Skeletal muscle tissue (tissue), 4 donors: ENCODE measurements around the gene USH2A. TPM values are rescaled to one million over a fixed set of nuclear protein-coding genes. Genes with fewer than 3 reads are reported as not detected.
"Not testable (repeated sequence)": the region's sequence is repeated elsewhere in the genome, so short reads cannot be mapped to it uniquely, and the experiment has no call there.

Source experiments
- H3K27ac ChIP-seq: one replicate; pipeline ENCODE4 v1.7.0; 2013; ENCODE audit warnings: mild to moderate bottlenecking, low read depth, low read length, inconsistent platforms
- H3K27me3 ChIP-seq, 3 donors: one replicate each; pipeline ENCODE4 v1.7.0; 2013; ENCODE audit warnings: low read length in 3 of 3; ENCODE audit not compliant: control insufficient read depth in 3 of 3, insufficient read depth in 3 of 3
- H3K36me3 ChIP-seq, 3 donors: one replicate each; pipeline ENCODE4 v1.7.0; 2013; ENCODE audit warnings: low read length in 3 of 3; ENCODE audit not compliant: control insufficient read depth in 3 of 3, insufficient read depth in 3 of 3
- H3K4me1 ChIP-seq, 3 donors: one replicate each; pipeline ENCODE4 v1.7.0; 2013; ENCODE audit warnings: low read length in 3 of 3, mild to moderate bottlenecking in 3 of 3; ENCODE audit not compliant: control insufficient read depth in 3 of 3, insufficient read depth in 3 of 3
- H3K4me3 ChIP-seq, 3 donors: one replicate each; pipeline ENCODE4 v1.7.0; 2013; ENCODE audit warnings: low read length in 3 of 3
- H3K9ac ChIP-seq, 3 donors: one replicate each; pipeline ENCODE4 v1.7.0; 2013; ENCODE audit warnings: low read length in 3 of 3, mild to moderate bottlenecking in 3 of 3, moderate library complexity in 2 of 3, low read depth in 1 of 3
- H3K9me3 ChIP-seq, 3 donors: one replicate each; pipeline ENCODE4 v1.7.0; 2013; ENCODE audit warnings: low read length in 3 of 3; ENCODE audit not compliant: control insufficient read depth in 3 of 3
- total RNA-seq: library from RNA; depleted of rRNA; stranded (reverse); fragments of >200 nt; gene quantifications from one replicate; pipeline ENCODE4 v1.2.3, GENCODE V29; 2014
- donor health status: Osteomylitis.

The USH2A gene
- total RNA-seq, 1 donor from 2014 or later = 0.52 TPM

GRCh38 chr1:216020743-216021345 is 402.4 kb downstream of the USH2A start:
- no peaks in the 10 kb centered on the region for H3K36me3 ChIP-seq
- H3K9me3 ChIP-seq = no peaks in the 10 kb centered on the region
- H3K27me3 ChIP-seq = no peaks in the 10 kb centered on the region
- no peak overlapping the region for H3K4me3 ChIP-seq
- H3K9ac ChIP-seq = no peak overlapping the region
- no peak overlapping the region for H3K27ac ChIP-seq
- H3K4me1 ChIP-seq = no peaks in the 10 kb centered on the region

DNA sequence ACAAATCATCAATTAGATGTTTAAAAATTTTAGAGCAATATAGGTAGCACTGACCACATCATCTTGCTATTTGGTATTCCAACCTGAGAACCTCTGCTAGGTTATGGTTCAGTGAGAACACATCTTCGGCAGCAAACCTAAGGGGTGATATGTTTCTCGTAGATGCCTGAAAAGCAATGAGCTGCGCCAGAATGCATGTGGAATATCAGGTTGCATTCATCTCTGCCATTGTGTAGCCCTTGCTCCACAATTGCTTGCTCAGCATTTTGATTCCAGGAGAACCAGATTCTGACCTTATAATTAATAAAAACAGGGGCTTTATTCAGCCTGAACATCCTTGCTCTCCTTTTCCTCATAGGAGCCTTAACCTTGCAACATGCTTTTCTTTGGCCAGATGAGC is 408.1 kb downstream of the USH2A start:
- Histone ChIP-seq H3K9ac (no peak overlapping the region), H3K9me3 (no peaks in the 10 kb centered on the region), H3K4me1 (no peaks in the 10 kb centered on the region), H3K27me3 (no peaks in the 10 kb centered on the region), H3K27ac (no peak overlapping the region), H3K4me3 (no peak overlapping the region), H3K36me3 (no peaks in the 10 kb centered on the region)

DNA sequence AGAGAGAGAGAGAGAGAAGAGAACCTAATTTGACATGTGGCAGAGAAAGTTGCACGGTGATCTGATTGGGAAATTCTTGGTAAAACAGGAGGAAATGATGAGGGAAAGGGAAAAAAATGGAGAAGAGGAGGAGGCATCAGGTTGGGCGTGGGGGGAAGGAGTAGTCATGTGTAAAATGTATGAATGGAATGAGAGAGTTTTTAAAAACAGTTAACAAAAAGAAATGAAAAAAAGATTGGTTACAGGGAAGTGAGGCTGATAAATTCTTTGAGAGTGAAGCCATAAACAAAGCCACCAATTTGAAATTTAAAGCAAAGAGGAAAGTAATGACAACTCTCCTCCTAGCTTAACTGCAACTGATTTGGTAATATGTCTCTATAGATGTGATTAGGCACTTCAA is 409.2 kb downstream of the USH2A start:
- Histone ChIP-seq H3K36me3 (no peaks in the 10 kb centered on the region), H3K4me1 (no peaks in the 10 kb centered on the region), H3K9ac (no peak overlapping the region), H3K27me3 (no peaks in the 10 kb centered on the region), H3K27ac (no peak overlapping the region), H3K4me3 (no peak overlapping the region), H3K9me3 (no peaks in the 10 kb centered on the region)

- not testable (repeated sequence) for H3K36me3 ChIP-seq, H3K27me3 ChIP-seq, H3K27ac ChIP-seq, H3K4me3 ChIP-seq, H3K9ac ChIP-seq, H3K9me3 ChIP-seq, H3K4me1 ChIP-seq
These were observed 413.8 kb downstream of the USH2A start for GRCh38 chr1:216009456-216009855.

DNA sequence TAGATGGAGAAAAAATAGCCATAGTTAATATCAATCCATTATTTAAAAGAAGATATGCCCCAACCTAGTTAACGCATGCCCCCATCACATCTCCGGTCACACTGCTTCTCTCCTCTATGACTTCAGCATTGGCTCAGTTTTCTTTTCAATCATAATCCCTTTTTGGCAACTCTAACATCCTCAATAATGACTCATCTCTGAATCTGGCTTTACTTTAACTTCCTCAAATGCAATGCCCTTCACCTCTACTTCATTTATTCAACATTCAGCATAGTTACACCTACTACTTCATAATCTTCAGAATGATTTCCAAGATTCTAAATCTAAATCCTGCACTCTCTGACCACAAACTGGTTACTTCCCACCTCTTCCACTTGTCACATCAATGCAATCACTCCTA is 417.3 kb downstream of the USH2A start:
- H3K9me3 ChIP-seq = no peaks in the 10 kb centered on the region
- H3K4me3 ChIP-seq = no peak overlapping the region
- no peaks in the 10 kb centered on the region for H3K4me1 ChIP-seq
- H3K36me3 ChIP-seq = no peaks in the 10 kb centered on the region
- H3K27ac ChIP-seq = no peak overlapping the region
- no peaks in the 10 kb centered on the region for H3K27me3 ChIP-seq
- no peak overlapping the region for H3K9ac ChIP-seq

- H3K4me1 ChIP-seq = no peaks in the 10 kb centered on the region
- H3K9ac ChIP-seq = no peak overlapping the region
- H3K9me3 ChIP-seq = no peaks in the 10 kb centered on the region
- H3K36me3 ChIP-seq = no peaks in the 10 kb centered on the region
- no peak overlapping the region for H3K4me3 ChIP-seq
- no peak overlapping the region for H3K27ac ChIP-seq
- no peaks in the 10 kb centered on the region for H3K27me3 ChIP-seq
These were observed 430.6 kb downstream of the USH2A start for GRCh38 chr1:215992620-215993019.

- Histone ChIP-seq H3K9me3 (no peaks in the 10 kb centered on the region), H3K27me3 (no peaks in the 10 kb centered on the region), H3K27ac (no peak overlapping the region), H3K9ac (no peak overlapping the region), H3K4me3 (no peak overlapping the region), H3K4me1 (no peaks in the 10 kb centered on the region), H3K36me3 (no peaks in the 10 kb centered on the region)
These were observed 436.0 kb downstream of the USH2A start for GRCh38 chr1:215987092-215987875.

DNA sequence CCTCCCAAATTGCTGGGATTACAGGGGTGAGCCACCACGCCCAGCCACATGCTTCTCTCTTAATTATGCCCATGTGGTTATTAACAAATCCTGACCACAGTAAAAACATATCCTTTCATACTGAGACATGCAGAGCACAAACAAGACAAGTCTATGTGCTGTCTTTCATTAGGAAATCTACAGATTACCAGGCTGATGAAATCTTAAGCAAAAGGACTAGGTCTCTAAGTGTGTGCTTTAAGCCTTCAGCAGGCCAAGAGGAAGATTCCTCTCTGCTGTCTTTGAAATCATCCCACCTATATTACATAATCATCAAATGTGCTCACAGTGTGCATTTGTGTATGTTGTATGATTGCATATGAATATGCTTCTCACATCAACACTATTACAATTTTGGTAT is 436.8 kb downstream of the USH2A start:
- H3K9me3 ChIP-seq = no peaks in the 10 kb centered on the region
- H3K27ac ChIP-seq = no peak overlapping the region
- no peak overlapping the region for H3K4me3 ChIP-seq
- no peaks in the 10 kb centered on the region for H3K4me1 ChIP-seq
- H3K9ac ChIP-seq = no peak overlapping the region
- H3K27me3 ChIP-seq = no peaks in the 10 kb centered on the region
- no peaks in the 10 kb centered on the region for H3K36me3 ChIP-seq

GRCh38 chr1:215983680-215984079 is 439.6 kb downstream of the USH2A start:
- Histone ChIP-seq H3K9ac (no peak overlapping the region), H3K4me3 (no peak overlapping the region), H3K4me1 (no peaks in the 10 kb centered on the region)

DNA sequence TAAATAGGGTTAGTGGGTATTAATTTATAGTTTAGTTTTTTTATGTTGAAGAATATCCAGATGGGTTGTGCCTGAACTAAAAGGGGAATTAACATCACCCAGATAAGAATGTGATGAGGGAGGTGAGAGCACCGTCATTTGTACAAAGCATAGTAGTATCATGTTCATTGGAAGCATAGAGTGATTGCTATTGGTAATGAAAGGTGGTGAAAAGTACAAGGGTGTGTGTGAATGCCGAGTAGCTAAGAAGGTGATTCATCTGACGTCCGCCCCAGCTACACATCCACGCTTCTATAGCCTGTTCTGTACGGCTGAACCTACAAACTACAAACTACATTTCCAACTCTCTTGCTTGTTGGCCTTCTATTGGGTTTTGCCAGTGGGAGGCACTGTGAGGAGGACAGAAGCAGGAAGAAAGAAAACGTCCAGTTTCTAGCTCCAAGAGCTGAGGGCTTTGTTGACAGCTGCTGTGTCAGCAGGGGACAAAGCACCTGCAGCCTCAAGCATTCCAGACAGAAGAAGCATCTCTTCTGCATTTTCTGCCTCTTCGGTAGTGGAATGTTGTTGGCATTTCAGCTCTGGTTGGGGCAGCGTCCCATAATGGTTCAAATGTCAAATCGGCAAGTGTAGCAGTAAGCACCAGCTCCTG is 451.3 kb downstream of the USH2A start:
- Histone ChIP-seq H3K4me1 (no peaks in the 10 kb centered on the region), H3K27ac (no peak overlapping the region), H3K36me3 (no peaks in the 10 kb centered on the region), H3K27me3 (no peaks in the 10 kb centered on the region), H3K9me3 (no peaks in the 10 kb centered on the region), H3K4me3 (no peak overlapping the region), H3K9ac (no peak overlapping the region)

More at GRCh38 chr1:215983680-215984079, 439.6 kb downstream of the USH2A start:
- no peaks in the 10 kb centered on the region for H3K27me3 ChIP-seq
- H3K9me3 ChIP-seq = no peaks in the 10 kb centered on the region
- H3K36me3 ChIP-seq = no peaks in the 10 kb centered on the region
- no peak overlapping the region for H3K27ac ChIP-seq
